Epidermal melanocyte (primary cell): ENCODE results near the gene HCAR3.
"Not testable (repeated sequence)": the region's sequence is repeated elsewhere in the genome, so short reads cannot be mapped to it uniquely, and the experiment has no call there.

Experiments used
- DNase-seq: peaks from one replicate; pipeline ENCODE4 v3.0.0; 2011; ENCODE audit warnings: low spot score; ENCODE audit not compliant: insufficient read length

HCAR3 gene

GRCh38 chr12:122716658-122717057, at the start of gene HCAR3:
HCAR3 (minus strand) TSS chr12:122716811; CDS start chr12:122716737, 74 bp downstream.
- not testable (repeated sequence) for DNase-seq

GRCh38 chr12:122757568-122757967, 41.0 kb upstream of the HCAR3 start:
- DNase-seq = no peak

GRCh38 chr12:122754790-122755189, 38.2 kb upstream of the HCAR3 start:
- no peak for DNase-seq

GRCh38 chr12:122753319-122753650, 36.7 kb upstream of the HCAR3 start:
- DNase-seq = no peak

- DNase-seq = peak; percentile 83
These were observed 36.1 kb upstream of the HCAR3 start, which contains the start of gene DENR for GRCh38 chr12:122752464-122753318. DENR (plus strand) TSS chr12:122752824; CDS start chr12:122753702, 878 bp downstream.

DNA sequence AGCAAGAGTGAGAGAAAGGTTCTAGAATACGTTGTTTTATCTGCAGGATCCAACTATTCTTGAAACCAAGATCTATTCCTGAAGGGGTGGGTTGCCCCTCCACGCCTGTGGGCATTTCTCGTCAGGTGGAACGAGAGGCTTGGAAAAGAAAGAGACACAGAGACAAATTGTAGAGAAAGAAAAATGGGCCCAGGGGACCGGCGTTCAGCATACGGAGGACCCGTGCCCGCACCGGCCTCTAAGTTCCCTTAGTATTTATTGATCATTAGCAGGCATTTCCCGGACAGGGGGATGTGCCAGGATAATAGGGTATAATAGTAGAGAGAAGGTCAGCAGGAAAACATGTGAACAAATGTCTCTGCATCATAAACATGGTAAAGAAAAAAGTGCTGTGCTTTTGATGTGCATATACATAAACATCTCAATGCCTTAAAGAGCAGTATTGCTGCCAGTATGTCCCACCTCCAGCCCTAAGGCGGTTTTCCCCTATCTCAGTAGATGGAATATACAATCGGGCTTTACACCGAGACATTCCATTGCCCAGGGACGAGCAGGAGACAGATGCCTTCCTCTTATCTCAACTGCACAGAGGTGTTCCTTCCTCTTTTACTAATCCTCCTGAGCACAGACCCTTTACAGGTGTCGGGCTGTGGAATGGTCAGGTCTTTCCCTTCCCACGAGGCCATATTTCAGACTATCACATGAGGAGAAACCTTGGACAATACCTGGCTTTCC, 34.3 kb upstream of the HCAR3 start:
- DNase-seq = not testable (repeated sequence)

- no peak for DNase-seq
These were observed 33.1 kb upstream of the HCAR3 start for GRCh38 chr12:122749569-122750332.

DNA sequence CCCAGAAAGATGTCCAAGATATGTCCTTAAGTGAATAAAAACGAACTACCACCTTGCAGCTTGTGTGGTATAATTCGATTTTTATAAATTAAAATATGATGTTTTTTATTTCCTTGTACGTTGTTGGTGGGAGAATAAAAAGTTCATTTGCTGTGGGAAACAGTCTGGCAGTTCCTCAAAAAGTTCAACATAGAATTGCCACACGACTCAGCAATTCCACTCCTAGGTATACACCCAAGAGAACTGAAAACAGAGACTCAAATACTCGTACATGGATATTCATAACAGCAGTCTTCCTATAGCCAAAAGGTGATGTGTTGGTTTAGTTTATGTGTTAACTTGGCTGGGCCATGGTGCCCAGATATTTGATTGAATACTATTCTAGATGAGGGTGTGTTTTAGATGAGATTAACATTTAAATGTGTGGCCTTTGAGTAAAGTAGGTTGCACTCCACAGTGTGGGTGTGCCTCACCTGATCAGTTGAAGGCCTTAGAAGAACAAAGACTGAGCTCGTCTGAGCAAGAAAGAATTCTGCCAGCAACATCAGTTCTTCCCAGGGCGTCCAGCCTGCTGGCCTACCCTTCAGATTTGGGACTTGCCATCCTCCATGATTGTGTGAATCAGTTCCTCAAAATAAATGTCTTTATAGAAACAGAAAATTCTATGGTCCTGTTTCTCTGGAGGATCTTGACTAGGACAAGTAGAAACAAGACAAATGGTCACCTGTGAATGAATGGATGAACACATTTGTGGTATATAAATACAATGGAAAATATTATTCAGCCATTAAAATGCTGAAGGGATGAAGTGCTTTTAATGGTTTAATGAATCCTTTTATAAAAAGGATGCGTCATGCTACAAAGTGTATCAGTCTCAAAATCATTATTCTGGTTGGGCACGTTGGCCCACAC, 30.9 kb upstream of the HCAR3 start:
- DNase-seq = no peak

DNA sequence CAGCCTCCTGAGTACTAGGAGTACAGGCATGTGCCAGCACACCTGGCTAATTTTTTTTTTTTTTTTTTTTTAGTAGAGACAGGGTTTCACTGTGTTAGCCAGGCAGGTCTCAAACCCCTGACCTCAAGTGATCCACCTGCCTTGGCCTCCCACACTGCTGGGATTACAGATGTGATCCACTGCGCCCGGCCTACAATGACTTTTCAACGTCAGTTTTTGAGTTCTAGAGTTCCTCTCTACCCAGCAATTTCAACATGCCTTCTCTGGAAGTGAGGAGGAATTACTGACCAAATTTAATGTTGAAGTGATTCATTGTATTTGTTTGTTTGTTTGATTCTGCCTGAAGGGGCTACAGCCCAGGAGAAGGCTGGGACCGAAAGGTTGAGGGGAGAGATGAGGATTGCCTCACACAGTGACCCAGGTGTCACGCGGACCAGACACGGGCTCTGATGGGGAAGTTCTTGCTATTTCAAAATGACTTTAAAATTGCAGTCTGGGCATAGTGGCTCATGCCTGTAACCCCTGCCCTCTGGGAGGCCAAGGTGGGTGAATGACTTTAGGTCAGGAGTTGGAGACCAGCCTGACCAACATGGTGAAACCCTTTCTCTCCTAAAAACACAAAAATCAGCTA, 27.4 kb upstream of the HCAR3 start:
- no peak for DNase-seq

- DNase-seq = no peak
These were observed 23.7 kb upstream of the HCAR3 start for GRCh38 chr12:122740351-122740750.

GRCh38 chr12:122738571-122738970, 22.0 kb upstream of the HCAR3 start:
- no peak for DNase-seq

DNA sequence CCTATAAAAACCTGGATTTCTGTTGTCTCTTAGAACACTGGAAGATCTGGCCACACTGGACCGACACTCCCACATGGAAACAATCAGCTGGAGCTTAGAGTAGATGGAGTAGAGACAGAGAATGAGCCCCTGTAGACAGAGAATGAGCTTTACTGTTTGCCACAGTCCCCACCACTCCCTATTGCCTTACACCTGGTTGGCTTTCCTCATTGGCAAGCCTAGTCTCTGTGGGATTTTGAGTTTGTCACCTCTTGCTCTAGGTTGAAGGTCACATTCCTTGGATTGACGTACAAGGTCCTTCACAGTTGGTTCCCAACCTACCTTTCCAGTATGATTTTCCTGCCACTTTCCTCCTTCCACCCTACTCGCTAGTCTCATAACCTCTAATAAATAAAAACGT, 16.0 kb upstream of the HCAR3 start:
- DNase-seq = no peak

DNA sequence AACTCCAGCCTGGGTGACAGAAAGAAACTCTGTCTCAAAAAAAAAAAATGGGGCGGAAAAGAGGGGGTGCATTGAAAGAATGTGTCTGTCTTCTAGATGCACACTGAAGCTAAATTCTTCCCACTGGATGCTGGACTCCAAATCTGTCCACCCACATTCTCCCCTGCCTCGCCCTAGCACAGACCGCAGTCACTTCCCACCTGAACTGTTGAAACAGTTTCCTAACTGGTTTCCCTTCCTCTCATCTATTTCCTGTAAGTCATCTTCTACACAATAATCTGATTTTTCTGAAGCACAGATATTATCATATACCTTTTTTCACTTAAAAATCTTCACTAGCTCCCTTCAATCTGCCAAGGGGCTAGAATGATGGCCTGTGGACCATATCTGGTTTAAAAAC, 15.6 kb upstream of the HCAR3 start:
- no peak for DNase-seq

- DNase-seq = no peak
These were observed 13.8 kb upstream of the HCAR3 start, which contains the start of gene HCAR1 for GRCh38 chr12:122730215-122731014. HCAR1 (minus strand) TSS chr12:122730844; CDS start chr12:122730339, 505 bp downstream.

DNA sequence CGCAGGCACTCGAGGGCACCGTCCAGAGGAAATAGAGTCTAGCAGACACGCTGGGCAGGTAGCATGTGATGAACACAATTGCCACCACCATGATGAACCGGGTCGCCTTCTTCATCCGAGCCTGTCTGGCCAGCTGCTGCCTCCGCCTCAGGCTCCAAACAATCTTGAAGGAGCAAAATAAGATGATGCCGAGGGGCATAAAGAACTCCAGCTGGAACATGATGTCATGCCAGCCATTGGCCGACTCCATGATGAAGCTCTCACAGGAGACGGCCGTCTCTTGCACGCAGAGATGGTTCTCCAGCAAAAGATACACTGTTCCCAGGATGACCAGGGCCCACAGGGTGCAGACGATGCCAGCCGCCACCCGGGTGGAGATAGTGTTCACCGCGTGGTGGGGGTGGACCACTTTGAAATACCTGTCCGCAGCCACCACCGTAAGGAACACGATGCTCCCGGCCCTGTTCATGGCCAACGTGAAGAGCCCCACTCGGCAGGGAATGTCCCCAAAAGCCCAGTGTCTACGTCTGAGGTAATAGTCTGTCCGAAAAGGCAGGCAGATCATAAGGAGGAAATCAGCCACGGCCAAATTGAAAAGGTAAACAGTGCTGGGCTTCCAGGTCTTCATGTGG, 13.1 kb upstream of the HCAR3 start:
- no peak for DNase-seq

DNA sequence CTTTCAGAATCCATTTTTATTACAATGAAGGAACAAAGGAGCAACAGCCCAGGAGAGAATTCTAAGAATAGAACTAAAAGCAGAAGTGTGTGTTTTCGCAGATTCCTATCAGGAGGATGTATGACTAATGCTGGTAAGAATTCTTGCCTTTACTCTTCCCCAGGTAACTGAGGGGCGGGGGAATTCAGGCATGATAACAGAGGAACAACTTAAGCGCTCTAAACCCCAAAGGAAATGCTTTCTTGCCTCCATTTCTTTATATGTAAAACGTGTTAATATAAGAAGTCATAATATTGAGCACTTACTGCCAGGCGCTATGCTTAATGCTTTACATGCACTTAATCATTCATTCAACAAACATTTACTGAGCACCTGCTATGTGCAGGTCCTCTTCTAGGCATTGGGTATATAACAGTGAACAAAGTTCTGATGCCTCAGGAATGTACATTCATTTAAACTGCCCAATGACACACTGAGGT, 9.5 kb upstream of the HCAR3 start:
- DNase-seq = no peak

DNA sequence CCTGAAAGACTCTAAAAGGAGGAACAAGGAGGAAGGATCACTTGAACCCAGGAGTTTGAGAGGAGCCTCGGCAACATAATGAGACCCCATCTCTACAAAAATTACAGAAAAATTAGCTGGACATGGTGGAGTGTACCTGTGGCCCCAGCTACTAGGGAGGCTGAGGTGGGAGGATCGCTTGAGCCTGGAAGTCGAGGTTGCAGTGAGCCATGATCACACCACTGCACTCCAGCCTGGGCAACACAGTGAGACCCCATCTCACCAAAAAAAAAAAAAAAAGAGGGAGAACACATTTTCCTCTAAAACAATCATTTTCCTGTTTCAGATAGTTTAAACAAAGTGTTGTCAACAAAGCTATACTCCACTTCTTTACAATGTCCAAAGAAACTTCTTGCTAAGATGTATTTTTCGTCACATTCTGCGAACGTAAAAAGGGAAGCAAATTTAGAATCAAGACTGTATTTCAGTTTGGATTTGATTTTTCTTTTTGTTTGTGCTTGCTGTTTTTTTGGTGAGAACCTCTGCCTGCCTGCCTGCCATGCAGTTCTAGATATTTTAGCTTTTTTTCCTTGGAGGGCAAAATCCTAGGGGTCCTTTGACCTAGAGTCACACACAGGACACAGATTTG, 9.0 kb upstream of the HCAR3 start:
- no peak for DNase-seq

DNA sequence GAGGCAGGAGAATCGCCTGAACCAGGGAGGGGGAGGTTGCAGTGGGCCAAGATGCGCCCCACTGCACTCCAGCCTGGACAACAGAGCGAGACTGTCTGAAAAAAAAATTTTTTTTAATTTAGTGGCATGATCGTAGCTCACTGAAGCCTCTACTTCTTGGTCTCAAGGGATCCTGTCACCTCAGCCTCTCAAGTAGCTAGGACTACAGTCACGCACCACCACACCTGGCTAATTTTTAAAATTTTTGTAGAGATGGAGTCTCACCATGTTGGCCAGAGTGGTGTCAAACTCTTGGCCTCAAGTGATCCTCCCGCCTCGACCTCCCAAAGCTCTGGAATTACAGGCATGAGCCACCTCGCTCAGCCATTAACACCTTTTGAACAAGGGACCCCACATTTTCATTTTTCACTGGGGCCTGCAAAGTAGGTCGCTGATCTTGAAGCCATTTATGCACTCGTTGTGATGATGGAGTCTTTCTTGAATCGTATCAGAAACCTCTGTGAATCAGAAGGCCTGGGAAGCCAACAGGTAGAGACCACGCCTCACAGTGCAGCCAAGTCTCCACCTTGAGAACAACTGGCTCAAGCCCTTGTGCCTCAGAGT, 8.1 kb upstream of the HCAR3 start:
- DNase-seq = no peak
